22Rv1 (cell line): Measurements from ENCODE around the gene TMEM37.

ENCODE experiments used
- H3K27ac ChIP-seq: fragments of 450-650 bp; 2 replicates; pipeline ENCODE4 v1.5.1; 2017
- ZFX ChIP-seq: fragments of 450-650 bp; IDR thresholded peaks from 2 replicates; pipeline ENCODE4 v1.6.1; 2017; ENCODE audit warnings: antibody characterized with exemption, borderline replicate concordance
- TF ChIP-seq, protein P1 (sequence below): fragments of 450-650 bp; IDR thresholded peaks from 2 replicates; pipeline ENCODE4 v1.5.1; 2017; ENCODE audit warnings: mild to moderate bottlenecking

TMEM37 gene

GRCh38 chr2:119434664-119435063, 3.0 kb downstream of the TMEM37 start:
- TF ChIP-seq, protein P1, sequence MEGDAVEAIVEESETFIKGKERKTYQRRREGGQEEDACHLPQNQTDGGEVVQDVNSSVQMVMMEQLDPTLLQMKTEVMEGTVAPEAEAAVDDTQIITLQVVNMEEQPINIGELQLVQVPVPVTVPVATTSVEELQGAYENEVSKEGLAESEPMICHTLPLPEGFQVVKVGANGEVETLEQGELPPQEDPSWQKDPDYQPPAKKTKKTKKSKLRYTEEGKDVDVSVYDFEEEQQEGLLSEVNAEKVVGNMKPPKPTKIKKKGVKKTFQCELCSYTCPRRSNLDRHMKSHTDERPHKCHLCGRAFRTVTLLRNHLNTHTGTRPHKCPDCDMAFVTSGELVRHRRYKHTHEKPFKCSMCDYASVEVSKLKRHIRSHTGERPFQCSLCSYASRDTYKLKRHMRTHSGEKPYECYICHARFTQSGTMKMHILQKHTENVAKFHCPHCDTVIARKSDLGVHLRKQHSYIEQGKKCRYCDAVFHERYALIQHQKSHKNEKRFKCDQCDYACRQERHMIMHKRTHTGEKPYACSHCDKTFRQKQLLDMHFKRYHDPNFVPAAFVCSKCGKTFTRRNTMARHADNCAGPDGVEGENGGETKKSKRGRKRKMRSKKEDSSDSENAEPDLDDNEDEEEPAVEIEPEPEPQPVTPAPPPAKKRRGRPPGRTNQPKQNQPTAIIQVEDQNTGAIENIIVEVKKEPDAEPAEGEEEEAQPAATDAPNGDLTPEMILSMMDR, result no peak
- TF ChIP-seq ZFX, result no peak
- no peak overlapping the region for H3K27ac ChIP-seq

DNA sequence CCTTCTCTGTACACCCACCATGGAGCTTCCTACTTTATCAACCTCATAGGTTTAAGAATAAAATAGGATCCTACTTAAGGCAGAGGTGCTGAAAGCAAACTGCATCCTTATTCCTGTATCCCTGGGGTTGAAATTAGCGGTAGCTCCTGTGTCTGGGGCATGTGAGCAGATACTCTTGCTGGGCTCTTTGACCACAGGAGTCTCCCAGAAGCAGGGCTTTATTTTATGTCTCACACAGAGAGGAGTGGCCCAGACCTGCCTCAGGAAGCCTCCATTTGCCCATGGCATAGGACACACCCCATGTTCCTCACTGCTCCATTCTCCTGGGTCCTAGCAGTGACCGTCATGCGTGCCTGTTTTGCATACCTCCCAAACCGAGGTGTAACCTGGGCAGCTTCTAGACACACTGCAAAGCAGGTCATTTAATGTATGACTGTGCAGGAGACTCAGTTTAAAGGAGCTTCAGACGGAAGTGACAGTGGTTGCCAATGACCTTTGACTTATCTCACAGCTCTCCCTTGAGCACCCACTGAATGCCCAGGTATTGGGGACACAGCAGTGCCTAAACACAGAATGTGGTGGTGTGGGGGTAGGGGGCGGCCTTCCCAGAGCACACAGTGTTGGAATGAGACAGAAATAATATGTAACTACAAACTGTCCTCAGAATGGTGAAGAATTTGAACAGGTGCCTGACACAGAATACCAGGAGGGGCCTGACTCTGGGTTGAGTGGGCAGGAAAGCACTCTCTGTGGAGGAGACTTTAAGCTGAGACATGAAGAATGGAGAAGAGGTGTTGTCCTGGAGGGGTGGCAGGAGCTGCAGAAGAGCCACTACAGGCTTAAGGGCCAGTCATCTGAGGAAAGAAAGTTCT, 3.7 kb downstream of the TMEM37 start:
- TF ChIP-seq, protein P1, result no peak
- TF ChIP-seq ZFX, result no peak

GRCh38 chr2:119435953-119436297, 4.3 kb downstream of the TMEM37 start:
- TF ChIP-seq, protein P1, result no peak
- TF ChIP-seq ZFX, result no peak
- no peak overlapping the region for H3K27ac ChIP-seq

More for the DNA sequence above, 3.7 kb downstream of the TMEM37 start:
- H3K27ac ChIP-seq, result no peak overlapping the region

- no peak overlapping the region for H3K27ac ChIP-seq
- TF ChIP-seq, protein P1, result no peak
- TF ChIP-seq ZFX, result no peak
These were observed 5.5 kb downstream of the TMEM37 start for GRCh38 chr2:119436993-119437772.

GRCh38 chr2:119438128-119438656, 6.5 kb downstream of the TMEM37 start:
- H3K27ac ChIP-seq, result no peak overlapping the region
- TF ChIP-seq, protein P1, result no peak

GRCh38 chr2:119438726-119439284, 7.2 kb downstream of the TMEM37 start:
- TF ChIP-seq, protein P1, result no peak
- no peak for TF ChIP-seq ZFX
- no peak overlapping the region for H3K27ac ChIP-seq
